ENCODE results near the gene CMSS1. TPM values are rescaled to one million over a fixed set of nuclear protein-coding genes. Genes with fewer than 3 reads are reported as not detected.

The CMSS1 gene
- polyA plus RNA-seq, 1 of the 3 experiments (the other 2 are of a cell fraction): 9.1 TPM

DNA sequence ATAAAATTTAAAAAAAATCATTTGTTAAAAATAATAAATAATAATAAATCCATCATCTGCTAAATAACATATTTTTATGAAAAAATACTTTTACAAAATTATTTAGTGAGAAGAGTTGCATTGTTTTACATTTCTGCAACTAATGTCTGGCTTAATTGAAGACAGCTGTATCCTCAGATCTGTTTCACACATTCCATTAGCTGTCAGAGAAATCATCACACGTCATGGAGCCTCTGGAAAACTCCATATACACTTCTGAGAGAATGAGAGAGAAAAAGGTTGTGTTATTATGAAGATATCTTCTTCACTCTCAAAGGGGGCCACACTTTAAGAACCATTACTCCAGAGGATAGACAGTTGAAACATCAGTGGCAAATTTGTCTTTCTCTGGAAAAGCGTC, 40.8 kb downstream of the CMSS1 start:
- POLR2A ChIA-PET: no interaction called here
- no peak for DNase-seq
- H3K27ac ChIP-seq (ENCODE audit: low read depth in 2 of 2, low read length in 1 of 2): peak overlapping the region in 1 of 2 experiments; percentile 81; a peak in 2 of 4 replicates

GRCh38 chr3:99859825-99860224, 42.2 kb downstream of the CMSS1 start:
- Histone ChIP-seq H3K9me2 (no peaks in the 10 kb centered on the region), H3K36me3 (replicated peaks in 1 of 2; ENCODE audit: control insufficient read depth in 1 of 2, insufficient read depth in 2 of 2, low read length in 1 of 2) (peaks cover 33 to 37% of the 10 kb centered on the region in 2 experiments), H3K79me2 (ENCODE audit: insufficient read depth) (peaks cover 89% of the 10 kb centered on the region), H3K4me3 (ENCODE audit: low read depth in 2 of 2, low read length in 1 of 2) (no peak overlapping the region), H3K9ac (peak overlapping the region; percentile 53; the same call in 1 of the 2 replicates), H3F3A (replicated peaks; ENCODE audit: insufficient read depth) (peaks cover 23% of the 10 kb centered on the region), H3K27ac (ENCODE audit: low read depth in 2 of 2, low read length in 1 of 2) (peak overlapping the region; percentile 50 to 81; a peak in 3 of 4 replicates), H3K4me2 (peak overlapping the region; percentile 53), H2AFZ (ENCODE audit: low read depth) (no peak overlapping the region), H4K20me1 (ENCODE audit: insufficient read depth) (no peaks in the 10 kb centered on the region), H3K27me3 (ENCODE audit: insufficient read depth) (no peaks in the 10 kb centered on the region), H3K9me3 (no peaks in the 10 kb centered on the region), H3K4me1 (ENCODE audit: control insufficient read depth in 1 of 2, insufficient read depth in 2 of 2, low read depth in 1 of 2, low read length in 1 of 2) (peaks cover 2 to 39% of the 10 kb centered on the region in 2 experiments; a peak in 3 of 4 replicates)
- ChIA-PET POLR2A (no interaction called here), CTCF (interaction anchor here (0.6 to 5.5 kb wide), 15 partner anchors 10 to 396 kb away, joined by 3 to 22 read pairs (median 4); no protein-coding TSS in a partner anchor)
- 11% methylated on average over 1 of the region's 1 CpG for WGBS (ENCODE audit: low lambda C conversion rate)
- DNase-seq: peak; percentile 19
- TF ChIP-seq MAX (IDR thresholded peaks at IDR 0.05; ENCODE audit: low read depth): peak; percentile 63; the same call in 1 of the 2 replicates
- no peak for TF ChIP-seq FOXJ3 (CRISPR knock-in tag; IDR thresholded peaks at IDR 0.05)
- peak; percentile 98 for TF ChIP-seq POLR2AphosphoS5 (IDR thresholded peaks at IDR 0.05; ENCODE audit: low read depth, low read length)
- peak; percentile 99 for TF ChIP-seq TEAD4 (IDR thresholded peaks at IDR 0.05; ENCODE audit: borderline replicate concordance, insufficient read depth)
- TF ChIP-seq, protein P1, sequence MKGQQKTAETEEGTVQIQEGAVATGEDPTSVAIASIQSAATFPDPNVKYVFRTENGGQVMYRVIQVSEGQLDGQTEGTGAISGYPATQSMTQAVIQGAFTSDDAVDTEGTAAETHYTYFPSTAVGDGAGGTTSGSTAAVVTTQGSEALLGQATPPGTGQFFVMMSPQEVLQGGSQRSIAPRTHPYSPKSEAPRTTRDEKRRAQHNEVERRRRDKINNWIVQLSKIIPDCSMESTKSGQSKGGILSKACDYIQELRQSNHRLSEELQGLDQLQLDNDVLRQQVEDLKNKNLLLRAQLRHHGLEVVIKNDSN (IDR thresholded peaks at IDR 0.05; ENCODE audit: borderline replicate concordance, low read depth): peak; percentile 22; the same call in 1 of the 2 replicates
- no peak for TF ChIP-seq IRF3 (IDR thresholded peaks at IDR 0.05; ENCODE audit: low read depth, low read length)
- no peak for TF ChIP-seq EZH2phosphoT487 (IDR thresholded peaks at IDR 0.05; ENCODE audit: borderline replicate concordance, low read depth)
- TF ChIP-seq RAD21 (IDR thresholded peaks at IDR 0.05; ENCODE audit: low read length): no peak
- TF ChIP-seq YY1 (IDR thresholded peaks at IDR 0.05; ENCODE audit: low read depth): 0 out of 2 replicates have a peak, but pooled peaks have one; percentile 40
- TF ChIP-seq NFIC (IDR thresholded peaks at IDR 0.05; ENCODE audit: borderline replicate concordance): peak; percentile 99
- no peak for TF ChIP-seq CHD2 (IDR thresholded peaks at IDR 0.05; ENCODE audit: low read length, partially characterized antibody)
- TF ChIP-seq TAF1 (IDR thresholded peaks at IDR 0.05; ENCODE audit: borderline replicate concordance, low read depth, low read length): no peak; the same call in 1 of the 2 replicates
- TF ChIP-seq NRF1 (IDR thresholded peaks at IDR 0.05; ENCODE audit: low read depth, low read length): no peak
- TF ChIP-seq SIN3A (IDR thresholded peaks at IDR 0.05; ENCODE audit: borderline replicate concordance, low read depth, low read length): peak; percentile 84
- peak; percentile 86 to 98 for TF ChIP-seq EP300 (IDR thresholded peaks at IDR 0.05; ENCODE audit: borderline replicate concordance in 1 of 2, low read depth in 1 of 2, low read length in 1 of 2)
- TF ChIP-seq TCF12 (IDR thresholded peaks at IDR 0.05): peak; percentile 100
- TF ChIP-seq, protein P2, sequence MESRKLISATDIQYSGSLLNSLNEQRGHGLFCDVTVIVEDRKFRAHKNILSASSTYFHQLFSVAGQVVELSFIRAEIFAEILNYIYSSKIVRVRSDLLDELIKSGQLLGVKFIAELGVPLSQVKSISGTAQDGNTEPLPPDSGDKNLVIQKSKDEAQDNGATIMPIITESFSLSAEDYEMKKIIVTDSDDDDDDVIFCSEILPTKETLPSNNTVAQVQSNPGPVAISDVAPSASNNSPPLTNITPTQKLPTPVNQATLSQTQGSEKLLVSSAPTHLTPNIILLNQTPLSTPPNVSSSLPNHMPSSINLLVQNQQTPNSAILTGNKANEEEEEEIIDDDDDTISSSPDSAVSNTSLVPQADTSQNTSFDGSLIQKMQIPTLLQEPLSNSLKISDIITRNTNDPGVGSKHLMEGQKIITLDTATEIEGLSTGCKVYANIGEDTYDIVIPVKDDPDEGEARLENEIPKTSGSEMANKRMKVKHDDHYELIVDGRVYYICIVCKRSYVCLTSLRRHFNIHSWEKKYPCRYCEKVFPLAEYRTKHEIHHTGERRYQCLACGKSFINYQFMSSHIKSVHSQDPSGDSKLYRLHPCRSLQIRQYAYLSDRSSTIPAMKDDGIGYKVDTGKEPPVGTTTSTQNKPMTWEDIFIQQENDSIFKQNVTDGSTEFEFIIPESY (IDR thresholded peaks at IDR 0.05; ENCODE audit: borderline replicate concordance, low read depth): peak; percentile 92; the same call in 1 of the 2 replicates
- peak; percentile 60 for TF ChIP-seq GATA2 (CRISPR knock-in tag; IDR thresholded peaks at IDR 0.05)
- TF ChIP-seq, protein P3, sequence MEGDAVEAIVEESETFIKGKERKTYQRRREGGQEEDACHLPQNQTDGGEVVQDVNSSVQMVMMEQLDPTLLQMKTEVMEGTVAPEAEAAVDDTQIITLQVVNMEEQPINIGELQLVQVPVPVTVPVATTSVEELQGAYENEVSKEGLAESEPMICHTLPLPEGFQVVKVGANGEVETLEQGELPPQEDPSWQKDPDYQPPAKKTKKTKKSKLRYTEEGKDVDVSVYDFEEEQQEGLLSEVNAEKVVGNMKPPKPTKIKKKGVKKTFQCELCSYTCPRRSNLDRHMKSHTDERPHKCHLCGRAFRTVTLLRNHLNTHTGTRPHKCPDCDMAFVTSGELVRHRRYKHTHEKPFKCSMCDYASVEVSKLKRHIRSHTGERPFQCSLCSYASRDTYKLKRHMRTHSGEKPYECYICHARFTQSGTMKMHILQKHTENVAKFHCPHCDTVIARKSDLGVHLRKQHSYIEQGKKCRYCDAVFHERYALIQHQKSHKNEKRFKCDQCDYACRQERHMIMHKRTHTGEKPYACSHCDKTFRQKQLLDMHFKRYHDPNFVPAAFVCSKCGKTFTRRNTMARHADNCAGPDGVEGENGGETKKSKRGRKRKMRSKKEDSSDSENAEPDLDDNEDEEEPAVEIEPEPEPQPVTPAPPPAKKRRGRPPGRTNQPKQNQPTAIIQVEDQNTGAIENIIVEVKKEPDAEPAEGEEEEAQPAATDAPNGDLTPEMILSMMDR (IDR thresholded peaks at IDR 0.05): no peak
- no peak for TF ChIP-seq RFX5 (IDR thresholded peaks at IDR 0.05; ENCODE audit: low read length)

More for the DNA sequence above, 40.8 kb downstream of the CMSS1 start:
- Histone ChIP-seq H3K4me3 (ENCODE audit: low read depth in 2 of 2, low read length in 1 of 2) (no peak overlapping the region), H3F3A (replicated peaks; ENCODE audit: insufficient read depth) (peaks cover 17% of the 10 kb centered on the region), H2AFZ (ENCODE audit: low read depth) (no peak overlapping the region), H3K4me2 (no peak overlapping the region), H3K9me3 (no peaks in the 10 kb centered on the region), H3K4me1 (ENCODE audit: control insufficient read depth in 1 of 2, insufficient read depth in 2 of 2, low read depth in 1 of 2, low read length in 1 of 2) (peaks cover 2 to 39% of the 10 kb centered on the region in 2 experiments; a peak in 3 of 4 replicates), H3K27me3 (ENCODE audit: insufficient read depth) (no peaks in the 10 kb centered on the region), H3K9ac (no peak overlapping the region; the same call in 1 of the 2 replicates), H4K20me1 (ENCODE audit: insufficient read depth) (no peaks in the 10 kb centered on the region), H3K36me3 (replicated peaks in 1 of 2; ENCODE audit: control insufficient read depth in 1 of 2, insufficient read depth in 2 of 2, low read length in 1 of 2) (peaks cover 31 to 36% of the 10 kb centered on the region in 2 experiments), H3K79me2 (ENCODE audit: insufficient read depth) (peaks cover 89% of the 10 kb centered on the region), H3K9me2 (no peaks in the 10 kb centered on the region)
- WGBS (ENCODE audit: low lambda C conversion rate): 94% methylated on average over 2 of the region's 2 CpGs
- CTCF ChIA-PET: interaction anchor here (0.8 to 5.5 kb wide), 4 partner anchors 12 to 396 kb away, joined by 4 to 22 read pairs (median 10); no protein-coding TSS in a partner anchor
- TF ChIP-seq POLR2AphosphoS5 (IDR thresholded peaks at IDR 0.05; ENCODE audit: low read depth, low read length) (no peak), FOSL2 (IDR thresholded peaks at IDR 0.05; ENCODE audit: borderline replicate concordance, low read depth) (no peak), TEAD4 (IDR thresholded peaks at IDR 0.05; ENCODE audit: borderline replicate concordance, insufficient read depth) (no peak), FOXJ3 (CRISPR knock-in tag; IDR thresholded peaks at IDR 0.05) (no peak), EP300 (IDR thresholded peaks at IDR 0.05; ENCODE audit: borderline replicate concordance in 1 of 2, low read depth in 1 of 2, low read length in 1 of 2) (no peak)

Data from SK-N-SH (cell line).